NCI-H748 treated with DMSO at 0.1 percent for 48 hours (cell line): Measurements from ENCODE around the gene GABBR2.

Source experiments
- DNase-seq: peaks from one replicate; lab custom pipeline; 2025; lab: John Stamatoyannopoulos, UW

Gene GABBR2

DNA sequence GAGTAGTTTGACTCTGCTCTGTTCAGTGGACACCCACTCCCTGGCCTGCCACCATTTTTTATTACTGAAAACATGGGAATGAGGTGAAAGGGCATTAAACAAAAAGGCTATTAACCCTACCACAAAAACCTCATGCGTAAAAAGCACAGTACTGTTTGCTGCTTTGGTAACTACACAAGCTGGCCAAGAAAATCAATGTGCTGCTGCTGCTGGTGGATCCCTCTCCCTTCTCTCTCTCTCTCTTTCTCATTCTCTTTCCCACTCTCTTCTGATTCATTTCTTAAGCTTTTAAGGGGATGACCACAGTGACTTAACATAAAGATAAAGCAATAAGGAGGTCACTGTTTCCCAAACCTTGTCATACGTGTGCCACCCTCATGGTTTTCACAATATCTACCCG lies 270.1 kb downstream of the GABBR2 start:
- no peak for DNase-seq

DNA sequence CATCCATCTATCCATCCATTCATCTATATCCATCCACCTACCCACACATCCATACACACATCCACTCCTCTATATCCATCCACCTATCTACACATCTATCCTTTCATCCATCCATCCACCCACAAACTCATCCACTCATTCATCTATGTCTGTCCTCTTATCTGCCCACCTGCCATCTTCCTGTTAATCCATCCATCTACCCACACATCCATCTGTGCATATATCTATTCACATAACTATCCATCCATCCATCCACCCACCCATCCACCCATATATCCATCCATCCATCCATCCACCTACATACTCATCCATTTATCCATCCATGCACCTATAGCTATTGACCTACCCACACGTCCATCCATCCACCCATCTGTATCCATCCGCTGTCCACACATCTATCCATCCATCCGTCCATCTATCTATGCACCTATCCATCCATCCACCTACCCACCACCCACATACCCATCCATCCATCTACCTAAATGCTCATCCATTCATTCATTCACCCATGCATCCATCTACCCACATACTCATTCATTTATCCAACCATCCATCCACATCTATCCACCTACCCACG lies 271.2 kb downstream of the GABBR2 start:
- no peak for DNase-seq

GRCh38 chr9:98432960-98433359 lies 275.8 kb downstream of the GABBR2 start:
- DNase-seq = no peak

DNA sequence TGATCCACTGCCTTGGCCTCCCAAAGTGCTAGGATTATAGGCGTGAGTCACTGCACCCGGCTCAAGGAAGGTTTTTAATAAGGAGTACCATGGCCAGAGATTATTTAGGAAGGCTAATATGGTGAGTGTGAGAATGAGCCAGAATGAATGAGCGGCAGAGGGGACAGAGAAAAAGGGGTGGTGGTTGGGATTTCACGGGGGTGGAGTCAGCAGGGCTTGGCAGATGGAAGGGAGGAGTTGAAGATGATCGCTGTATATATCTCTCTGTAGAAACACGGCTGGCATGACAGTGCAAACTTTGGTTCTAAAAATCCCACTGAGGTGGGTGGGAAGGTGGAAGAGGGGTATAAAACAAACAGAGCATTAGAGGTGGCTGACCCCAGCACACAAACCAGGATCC lies 276.6 kb downstream of the GABBR2 start:
- DNase-seq = no peak

GRCh38 chr9:98430535-98431292 lies 278.0 kb downstream of the GABBR2 start:
- no peak for DNase-seq

DNA sequence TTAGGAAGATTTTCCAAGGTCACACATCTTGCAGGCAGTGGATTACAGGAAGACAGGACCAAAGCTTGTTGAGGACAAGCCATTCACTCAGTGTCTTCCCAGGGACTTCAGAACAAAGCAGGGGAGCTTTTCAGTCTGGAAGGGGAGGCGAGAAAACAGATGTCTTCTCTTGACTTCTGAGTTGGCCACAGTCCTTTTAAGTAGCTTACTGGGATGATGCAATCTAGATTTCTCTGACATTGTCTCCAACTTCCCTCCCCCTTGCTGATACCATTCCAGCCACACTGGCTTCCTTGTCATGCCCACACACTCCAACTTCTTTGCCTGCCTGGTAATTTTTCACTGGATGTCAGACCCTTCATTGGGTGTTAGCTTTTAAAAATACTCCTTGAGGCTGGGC lies 279.1 kb downstream of the GABBR2 start:
- DNase-seq = no peak

- no peak for DNase-seq
These were observed 280.3 kb downstream of the GABBR2 start for GRCh38 chr9:98428454-98428853.

DNA sequence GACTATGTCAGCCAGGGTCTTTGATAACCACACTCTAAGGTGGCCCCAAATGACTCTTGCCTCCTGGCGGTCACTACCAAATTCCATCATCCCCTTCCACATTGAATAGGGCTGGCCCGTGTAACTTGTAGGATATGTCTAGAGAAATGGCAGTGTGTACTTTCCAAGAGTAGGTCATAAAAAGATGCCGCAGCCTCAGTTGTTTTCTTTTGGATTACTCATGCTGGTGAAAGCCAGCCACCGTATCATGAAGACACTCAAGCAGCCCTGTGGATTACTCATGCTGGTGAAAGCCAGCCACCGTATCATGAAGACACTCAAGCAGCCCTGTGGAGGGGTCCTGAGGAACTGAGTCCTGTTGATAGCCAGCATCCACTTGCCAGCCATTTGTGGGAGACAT lies 281.2 kb downstream of the GABBR2 start:
- DNase-seq = no peak

DNA sequence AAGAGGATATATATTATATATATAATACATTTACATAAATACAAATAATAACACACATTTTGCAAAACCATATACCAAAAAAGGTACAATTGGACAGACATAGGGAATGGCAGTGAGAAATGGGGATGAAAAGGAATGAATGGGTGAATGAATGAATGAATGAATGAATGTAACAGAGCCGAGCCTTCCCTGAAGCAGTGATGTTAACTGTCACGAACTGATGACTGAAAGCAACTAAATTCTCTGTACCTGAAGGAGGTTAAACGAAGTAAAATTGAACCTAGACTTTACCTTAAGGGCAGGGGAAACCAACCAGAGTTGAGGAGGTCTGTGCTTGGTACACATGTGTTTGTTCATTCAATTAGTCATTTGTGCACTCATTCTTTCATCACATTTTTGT lies 283.7 kb downstream of the GABBR2 start:
- no peak for DNase-seq

DNA sequence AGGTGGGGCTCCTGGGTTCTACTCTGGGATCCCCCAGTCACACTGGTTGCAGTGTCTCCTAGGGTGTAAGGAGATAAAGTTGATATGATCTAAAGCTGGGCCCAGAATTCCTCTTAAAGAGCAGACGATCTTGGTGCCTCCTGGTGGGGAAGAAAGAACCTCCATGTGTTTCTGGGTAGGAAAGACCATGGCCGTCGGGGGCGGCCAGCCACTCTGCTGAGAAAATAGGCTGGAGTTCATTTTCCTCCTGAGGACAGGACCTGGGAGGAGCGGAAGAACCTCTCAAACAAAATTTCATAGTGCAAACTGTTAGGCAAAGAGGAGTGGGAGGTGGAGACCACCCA lies 289.5 kb downstream of the GABBR2 start:
- DNase-seq = no peak

DNA sequence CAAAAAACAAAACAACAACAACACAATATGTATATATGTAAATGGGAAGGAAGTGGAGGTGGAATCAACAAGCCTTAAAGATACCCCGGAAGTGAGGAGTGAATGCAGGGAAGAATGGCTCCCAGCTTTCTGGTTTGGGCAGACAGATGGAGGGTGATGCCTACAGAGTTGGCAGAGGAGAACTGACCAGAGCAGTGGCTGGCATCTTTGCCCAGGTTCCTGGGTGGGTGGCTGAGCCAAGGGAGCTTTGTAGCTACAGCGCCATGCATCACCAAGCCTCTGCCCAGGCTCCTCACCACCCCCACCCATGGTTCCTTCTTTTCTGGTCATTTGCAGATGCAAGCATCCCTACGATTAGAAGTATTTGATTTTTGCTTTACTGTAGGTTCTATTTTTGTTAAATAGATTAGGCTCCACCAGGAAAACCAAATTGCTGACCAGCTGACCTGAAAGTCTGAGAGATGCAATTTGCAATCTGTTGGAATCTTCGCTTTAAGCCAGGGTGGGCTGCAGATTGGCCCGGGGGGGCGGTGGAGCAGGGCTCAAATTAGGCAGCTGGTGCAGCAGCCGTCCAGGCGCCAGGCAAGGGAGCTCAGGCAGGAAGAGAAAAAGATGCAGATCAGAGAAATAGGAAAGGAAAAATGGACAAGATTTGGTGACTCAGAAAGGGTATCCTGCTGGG lies 290.0 kb downstream of the GABBR2 start:
- DNase-seq = no peak

- DNase-seq = no peak
These were observed 292.2 kb downstream of the GABBR2 start for GRCh38 chr9:98416294-98417248.

- DNase-seq = no peak
These were observed 293.0 kb downstream of the GABBR2 start for GRCh38 chr9:98415782-98416181.

DNA sequence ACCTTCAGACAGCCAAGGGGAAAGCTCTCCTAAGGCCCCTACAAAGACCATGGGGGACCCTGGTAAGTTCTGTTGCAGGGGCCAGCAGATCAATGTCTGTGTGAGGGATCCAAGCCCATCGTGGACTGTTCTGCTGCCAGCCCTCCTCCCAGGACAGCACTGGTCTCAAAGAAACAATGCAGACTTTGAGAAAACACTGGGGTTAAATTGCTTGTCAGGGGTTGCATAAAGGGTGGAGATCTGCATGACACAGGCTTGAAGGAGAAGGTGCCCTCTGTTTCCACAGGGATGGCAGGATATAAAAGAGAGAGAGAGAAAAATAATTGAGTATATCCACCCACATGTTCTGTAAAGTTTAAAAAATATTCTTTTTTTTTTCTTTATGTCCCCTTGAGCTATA lies 295.7 kb downstream of the GABBR2 start:
- no peak for DNase-seq

DNA sequence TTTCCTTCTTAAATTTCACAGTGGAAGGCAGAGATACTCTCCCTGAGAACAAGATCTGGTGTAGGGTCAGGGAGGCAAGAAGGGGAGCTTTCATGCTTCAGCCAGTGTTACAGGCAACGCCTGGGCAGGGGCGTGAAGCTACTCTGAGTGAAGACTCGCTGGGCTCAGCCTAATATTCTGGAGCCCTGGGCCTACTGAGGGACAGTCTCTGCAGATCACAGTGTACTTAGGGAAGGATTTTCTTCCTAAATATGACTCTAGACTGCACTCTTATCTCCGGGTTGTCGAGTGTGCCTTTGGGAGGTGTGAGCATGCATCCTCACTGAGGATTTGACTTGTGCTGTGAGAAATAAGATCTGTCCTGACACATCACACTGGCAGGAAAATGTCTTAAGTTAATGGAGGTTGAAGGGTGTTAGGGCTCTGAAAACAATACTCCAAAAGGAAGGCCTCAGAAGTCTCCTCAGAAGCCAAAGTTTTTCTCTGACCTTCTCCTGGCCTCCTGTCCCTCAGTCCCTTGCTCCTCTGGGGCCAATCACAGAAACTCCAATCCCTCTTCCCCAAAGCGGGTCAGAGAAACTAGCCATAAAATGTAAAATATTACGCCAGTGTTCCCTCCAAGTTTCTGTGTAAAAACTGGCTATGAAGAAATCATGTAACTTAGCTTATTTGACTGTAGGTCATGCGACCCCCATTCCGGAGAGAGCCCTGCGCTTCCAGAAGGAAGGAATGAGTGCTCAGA lies 296.5 kb downstream of the GABBR2 start:
- no peak for DNase-seq

- DNase-seq = no peak
These were observed 298.5 kb downstream of the GABBR2 start for GRCh38 chr9:98410185-98410697.

- no peak for DNase-seq
These were observed 299.0 kb downstream of the GABBR2 start for GRCh38 chr9:98409719-98410118.

DNA sequence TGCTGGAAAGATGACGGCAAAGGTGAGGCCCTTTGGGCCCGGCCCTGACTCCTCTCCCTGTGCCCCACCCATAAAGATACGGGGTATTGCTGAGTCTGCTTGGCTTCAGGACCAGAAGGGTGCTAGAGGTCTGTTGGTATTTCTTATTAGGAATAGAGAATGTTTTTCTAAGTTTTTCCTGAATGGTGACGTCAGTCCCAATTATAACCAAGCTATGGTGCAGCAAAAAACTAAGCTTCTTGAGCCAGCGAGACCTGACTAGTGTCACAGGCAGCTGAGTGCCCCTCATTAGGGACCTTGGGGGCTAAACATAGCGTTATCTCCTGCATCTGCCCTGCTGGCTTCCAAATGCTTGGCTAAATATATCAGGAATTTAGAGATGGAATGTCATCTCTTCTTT lies 302.3 kb downstream of the GABBR2 start:
- DNase-seq = no peak

GRCh38 chr9:98404237-98404636 lies 304.5 kb downstream of the GABBR2 start:
- DNase-seq = no peak

- no peak for DNase-seq
These were observed 305.0 kb downstream of the GABBR2 start for GRCh38 chr9:98403715-98404114.
